Stomach smooth muscle (tissue), 2 donors: ENCODE measurements around the gene ARHGEF28.

ENCODE experiments used
- H3K27ac ChIP-seq: one replicate; pipeline ENCODE4 v1.7.0; 2013; ENCODE audit warnings: mild to moderate bottlenecking, low read length, inconsistent platforms
- H3K27me3 ChIP-seq, 2 donors: one replicate each; pipeline ENCODE4 v1.7.0; 2013; ENCODE audit warnings: low read length in 2 of 2; ENCODE audit not compliant: insufficient read depth in 2 of 2, control insufficient read depth in 1 of 2
- H3K36me3 ChIP-seq, 2 donors: one replicate each; pipeline ENCODE4 v1.7.0; 2013; ENCODE audit warnings: low read length in 2 of 2; ENCODE audit not compliant: control insufficient read depth in 2 of 2, insufficient read depth in 2 of 2
- H3K4me1 ChIP-seq: one replicate; pipeline ENCODE4 v1.7.0; 2013; ENCODE audit warnings: low read length; ENCODE audit not compliant: control insufficient read depth, insufficient read depth
- H3K4me3 ChIP-seq, 2 donors: one replicate each; pipeline ENCODE4 v1.7.0; 2013; ENCODE audit warnings: low read length in 2 of 2
- H3K9ac ChIP-seq, 2 donors: one replicate each; pipeline ENCODE4 v1.7.0; 2013; ENCODE audit warnings: low read length in 2 of 2, mild to moderate bottlenecking in 1 of 2
- H3K9me3 ChIP-seq, 2 donors: one replicate each; pipeline ENCODE4 v1.7.0; 2013; ENCODE audit warnings: low read length in 2 of 2; ENCODE audit not compliant: control insufficient read depth in 2 of 2
- donor health status: healthy.
- donor health status: Pancreatic carcinoma.

Gene ARHGEF28

DNA sequence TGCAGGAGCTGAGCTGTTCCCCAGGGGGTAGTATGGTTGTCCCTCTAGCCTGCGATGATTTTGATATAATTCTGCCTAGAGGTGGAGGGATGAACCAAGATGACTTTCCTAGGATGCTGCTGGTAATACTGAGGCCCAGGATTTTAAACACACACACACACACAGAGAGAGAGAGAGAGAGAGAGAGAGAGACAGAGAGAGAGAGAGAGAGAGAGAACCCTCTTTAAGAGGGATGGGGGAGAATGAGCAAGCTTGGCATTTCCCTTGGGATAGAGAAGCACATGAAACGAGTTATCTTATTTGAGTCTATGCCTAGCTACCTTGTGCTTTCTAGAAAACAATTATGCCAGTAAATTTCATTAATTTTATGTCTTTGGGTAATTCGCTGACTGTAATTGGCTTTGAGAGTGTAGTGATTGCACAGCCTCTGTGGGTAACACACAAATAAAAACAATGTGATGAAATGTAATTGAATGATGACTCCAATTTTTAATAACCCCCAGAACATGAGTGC is 338.4 kb downstream of the ARHGEF28 start:
- no peak overlapping the region for H3K27ac ChIP-seq
- H3K4me1 ChIP-seq: no peaks in the 10 kb centered on the region
- H3K9ac ChIP-seq: no peak overlapping the region

DNA sequence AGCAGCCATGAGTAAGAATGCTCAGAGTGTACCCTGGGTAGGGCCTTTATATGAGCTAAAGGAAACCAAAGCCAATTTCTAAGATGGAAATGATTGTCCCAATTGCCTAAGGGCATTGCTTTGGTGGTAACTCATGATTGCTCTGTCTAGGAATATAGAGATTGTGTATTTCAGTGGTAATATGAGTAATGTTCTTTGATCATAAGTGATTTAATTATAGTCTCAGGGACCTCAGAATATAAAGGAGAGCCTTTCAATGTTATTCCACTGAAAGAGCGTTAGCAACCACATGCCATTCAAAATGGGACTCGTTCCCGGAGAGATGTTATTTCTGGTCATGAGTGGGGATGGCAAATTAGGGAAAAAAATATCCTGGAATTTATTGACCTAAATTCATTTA is 340.5 kb downstream of the ARHGEF28 start:
- Histone ChIP-seq H3K4me3 (no peak overlapping the region), H3K27ac (no peak overlapping the region), H3K4me1 (no peaks in the 10 kb centered on the region), H3K9me3 (no peaks in the 10 kb centered on the region), H3K36me3 (no peaks in the 10 kb centered on the region), H3K27me3 (no peaks in the 10 kb centered on the region), H3K9ac (no peak overlapping the region)

More for the DNA sequence above, 338.4 kb downstream of the ARHGEF28 start:
- no peaks in the 10 kb centered on the region for H3K36me3 ChIP-seq
- no peak overlapping the region for H3K4me3 ChIP-seq
- H3K27me3 ChIP-seq: no peaks in the 10 kb centered on the region
- no peaks in the 10 kb centered on the region for H3K9me3 ChIP-seq

- H3K36me3 ChIP-seq: no peaks in the 10 kb centered on the region
- H3K4me1 ChIP-seq: no peaks in the 10 kb centered on the region
- H3K27me3 ChIP-seq: no peaks in the 10 kb centered on the region
- H3K27ac ChIP-seq: no peak overlapping the region
- H3K9ac ChIP-seq: no peak overlapping the region
- no peak overlapping the region for H3K4me3 ChIP-seq
- H3K9me3 ChIP-seq: no peaks in the 10 kb centered on the region
These were observed 341.4 kb downstream of the ARHGEF28 start for GRCh38 chr5:73967347-73967746.

DNA sequence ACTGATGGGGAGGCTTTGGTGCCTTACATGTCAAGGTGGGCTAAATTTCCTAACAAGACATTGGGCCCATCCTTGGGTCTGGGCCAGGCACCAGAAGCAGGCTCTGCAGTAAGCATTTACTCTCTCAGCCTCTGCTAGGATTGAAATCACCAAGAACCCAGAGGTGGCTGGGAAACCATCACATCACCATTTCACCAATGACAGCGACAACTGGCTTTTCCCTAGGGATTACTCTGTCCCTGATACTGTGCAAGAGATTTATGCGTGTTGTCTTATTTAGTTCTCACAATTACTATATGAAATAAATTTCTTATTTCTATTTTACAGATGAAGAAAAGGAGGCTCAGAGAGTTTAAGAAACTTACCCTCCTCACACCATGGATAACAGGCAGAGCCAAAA is 342.2 kb downstream of the ARHGEF28 start:
- Histone ChIP-seq H3K9me3 (no peaks in the 10 kb centered on the region), H3K4me3 (no peak overlapping the region), H3K4me1 (no peaks in the 10 kb centered on the region), H3K9ac (no peak overlapping the region), H3K36me3 (no peaks in the 10 kb centered on the region), H3K27ac (no peak overlapping the region), H3K27me3 (no peaks in the 10 kb centered on the region)

DNA sequence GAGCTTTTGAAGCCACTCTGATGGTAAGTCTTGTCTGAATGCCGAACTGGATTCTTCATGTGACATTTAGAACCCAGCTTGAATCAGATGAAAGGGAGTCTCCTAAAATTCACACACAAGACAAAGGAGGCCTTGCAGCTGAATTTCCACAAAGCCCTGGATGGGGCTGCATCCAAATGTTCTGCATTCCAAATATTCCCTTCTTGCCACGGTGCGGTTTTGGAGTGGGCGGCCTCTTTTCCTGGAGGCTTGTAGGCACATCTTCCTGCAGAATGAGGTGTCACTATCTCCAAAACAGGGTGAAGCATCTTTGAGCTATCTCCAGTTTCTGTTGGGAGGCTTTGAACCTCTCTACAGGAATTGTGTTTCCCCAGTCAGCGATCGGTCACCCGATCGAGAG is 342.7 kb downstream of the ARHGEF28 start:
- Histone ChIP-seq H3K4me3 (no peak overlapping the region), H3K27me3 (no peaks in the 10 kb centered on the region), H3K9me3 (no peaks in the 10 kb centered on the region), H3K4me1 (no peaks in the 10 kb centered on the region), H3K9ac (no peak overlapping the region), H3K27ac (no peak overlapping the region), H3K36me3 (no peaks in the 10 kb centered on the region)

DNA sequence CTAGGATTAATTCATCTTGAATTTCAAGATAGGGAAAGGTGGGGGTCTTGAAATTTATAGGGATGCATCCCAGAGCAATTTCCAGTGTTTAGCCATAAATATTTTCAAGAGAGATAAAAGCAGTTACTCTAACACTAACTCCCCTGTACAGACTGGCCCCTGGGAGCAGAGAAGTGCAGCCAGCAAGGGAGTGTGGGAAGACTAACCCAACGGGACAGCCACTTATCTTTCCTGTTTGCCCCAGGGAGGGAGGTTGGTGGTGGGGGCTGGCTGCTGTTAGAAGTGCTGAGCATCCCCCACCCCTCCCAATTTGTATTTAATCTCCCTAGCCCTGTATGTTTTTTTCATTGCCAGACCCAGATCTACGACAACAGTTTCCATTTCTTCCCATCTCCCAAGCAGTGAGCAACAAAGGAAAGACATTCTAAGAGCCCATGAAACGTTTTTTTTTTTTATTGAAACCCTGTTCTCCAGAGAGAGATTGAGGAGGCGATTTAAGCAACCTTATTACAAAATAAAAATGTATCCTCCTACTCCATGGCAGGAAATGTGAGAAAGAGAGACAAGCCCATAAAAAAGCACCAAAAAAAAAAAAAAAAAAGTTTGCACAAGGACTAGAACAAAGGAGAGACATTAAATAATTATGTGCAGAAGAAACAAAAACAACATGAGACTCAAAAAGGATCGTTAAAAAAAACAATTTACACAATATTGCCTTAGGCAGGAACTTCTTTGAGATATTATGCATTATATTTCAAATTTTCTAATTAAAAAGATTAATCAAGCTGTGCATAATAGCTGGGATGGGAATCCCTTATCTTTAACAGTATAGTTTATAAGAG is 343.4 kb downstream of the ARHGEF28 start:
- Histone ChIP-seq H3K36me3 (no peaks in the 10 kb centered on the region), H3K4me3 (no peak overlapping the region), H3K27me3 (no peaks in the 10 kb centered on the region), H3K9me3 (no peaks in the 10 kb centered on the region), H3K27ac (no peak overlapping the region), H3K9ac (no peak overlapping the region), H3K4me1 (no peaks in the 10 kb centered on the region)

DNA sequence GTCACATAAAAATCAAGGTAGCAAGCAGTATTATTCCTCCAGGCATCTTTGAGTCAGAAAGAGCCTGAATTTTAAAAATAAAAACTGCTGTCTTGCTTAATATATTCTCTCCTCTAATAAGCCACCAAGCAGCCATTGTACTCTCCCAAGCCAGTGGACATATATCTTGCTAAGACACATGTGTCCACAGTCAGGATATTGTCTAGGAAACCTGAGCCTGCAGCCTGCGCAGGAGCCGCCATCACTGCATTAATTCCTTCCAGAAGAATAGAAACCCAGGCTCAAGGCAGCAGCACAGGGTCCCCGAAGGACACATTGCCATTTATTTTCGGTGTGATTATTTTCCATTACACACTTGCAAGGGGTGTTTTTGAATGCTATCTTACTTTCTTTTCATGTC is 345.3 kb downstream of the ARHGEF28 start:
- no peaks in the 10 kb centered on the region for H3K9me3 ChIP-seq
- H3K4me1 ChIP-seq: peaks cover 5% of the 10 kb centered on the region
- no peaks in the 10 kb centered on the region for H3K27me3 ChIP-seq
- H3K9ac ChIP-seq: no peak overlapping the region
- H3K27ac ChIP-seq: no peak overlapping the region
- H3K4me3 ChIP-seq: no peak overlapping the region
- no peaks in the 10 kb centered on the region for H3K36me3 ChIP-seq

GRCh38 chr5:73973135-73973534 is 347.1 kb downstream of the ARHGEF28 start:
- Histone ChIP-seq H3K27ac (no peak overlapping the region), H3K27me3 (no peaks in the 10 kb centered on the region), H3K4me1 (peaks cover 5% of the 10 kb centered on the region), H3K36me3 (no peaks in the 10 kb centered on the region), H3K9ac (no peak overlapping the region), H3K4me3 (no peak overlapping the region), H3K9me3 (no peaks in the 10 kb centered on the region)

DNA sequence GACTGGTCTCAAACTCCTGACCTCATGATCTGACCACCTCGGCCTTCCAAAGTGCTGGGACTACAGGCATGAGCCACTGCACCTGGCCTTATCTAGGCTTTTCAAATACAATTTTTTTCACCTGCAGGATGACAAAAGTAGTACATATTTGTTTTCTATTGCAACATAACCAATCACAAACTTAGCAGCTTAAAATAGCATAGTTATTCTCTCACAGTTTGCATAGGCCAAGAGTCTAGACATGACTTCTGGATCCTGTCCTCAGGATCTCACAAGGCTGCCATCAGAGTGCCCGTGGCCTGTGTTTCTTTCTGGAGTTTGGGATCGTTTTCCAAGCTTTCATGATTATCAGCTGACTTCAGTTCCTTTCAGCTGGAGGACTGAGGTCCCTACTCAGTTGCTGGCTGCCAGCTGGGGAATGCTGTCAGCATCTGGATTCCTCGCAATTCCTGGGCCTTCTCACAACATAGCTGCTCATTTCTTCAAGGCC is 348.9 kb downstream of the ARHGEF28 start:
- no peak overlapping the region for H3K27ac ChIP-seq

DNA sequence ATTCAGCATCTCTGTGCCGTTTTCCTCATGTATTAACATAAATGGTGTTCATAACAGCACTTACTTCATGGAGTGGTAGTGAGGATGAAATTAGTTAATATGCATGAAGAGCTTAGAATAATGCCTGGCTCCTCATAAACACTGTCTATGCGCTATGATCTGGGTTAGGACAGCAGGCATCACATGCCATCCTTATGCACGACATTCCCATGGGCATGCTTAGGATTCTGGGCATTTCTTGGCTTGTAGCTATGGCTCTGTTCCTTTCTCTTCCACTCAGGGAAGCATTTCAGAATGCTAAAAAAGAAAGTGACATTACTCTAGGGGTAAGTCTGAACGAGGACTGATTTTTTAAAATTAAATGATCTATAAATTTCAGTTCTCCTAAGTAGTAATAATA is 349.8 kb downstream of the ARHGEF28 start:
- peaks cover 5% of the 10 kb centered on the region for H3K4me1 ChIP-seq
- no peaks in the 10 kb centered on the region for H3K27me3 ChIP-seq
- H3K9me3 ChIP-seq: no peaks in the 10 kb centered on the region
- H3K36me3 ChIP-seq: no peaks in the 10 kb centered on the region
- no peak overlapping the region for H3K9ac ChIP-seq
- no peak overlapping the region for H3K27ac ChIP-seq
- no peak overlapping the region for H3K4me3 ChIP-seq

More for the DNA sequence above, 348.9 kb downstream of the ARHGEF28 start:
- no peaks in the 10 kb centered on the region for H3K27me3 ChIP-seq
- H3K4me1 ChIP-seq: peaks cover 5% of the 10 kb centered on the region
- no peak overlapping the region for H3K9ac ChIP-seq
- no peak overlapping the region for H3K4me3 ChIP-seq
- H3K9me3 ChIP-seq: no peaks in the 10 kb centered on the region
- H3K36me3 ChIP-seq: no peaks in the 10 kb centered on the region

DNA sequence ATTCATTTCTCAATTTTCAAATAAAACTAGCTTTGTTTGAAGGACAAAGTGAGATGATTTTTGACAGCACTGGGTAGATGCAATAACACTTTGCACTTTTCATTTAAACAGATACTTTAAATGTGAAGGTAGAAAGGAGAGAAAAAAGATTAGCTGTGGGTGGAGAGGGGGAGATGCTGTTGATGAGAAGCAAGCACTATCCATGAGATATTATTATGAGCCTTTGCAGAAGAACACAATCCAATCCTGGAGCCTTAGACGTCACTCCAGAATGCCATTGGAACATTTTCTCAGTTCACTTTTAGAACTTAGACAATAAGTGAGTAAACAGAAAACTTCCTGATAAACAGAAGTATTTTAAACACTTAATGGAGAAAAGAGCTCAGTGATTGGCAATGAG is 351.1 kb downstream of the ARHGEF28 start:
- peaks cover 5% of the 10 kb centered on the region for H3K4me1 ChIP-seq
- H3K36me3 ChIP-seq: no peaks in the 10 kb centered on the region
- no peaks in the 10 kb centered on the region for H3K27me3 ChIP-seq
- H3K9me3 ChIP-seq: no peaks in the 10 kb centered on the region
- H3K4me3 ChIP-seq: no peak overlapping the region
- H3K27ac ChIP-seq: no peak overlapping the region
- H3K9ac ChIP-seq: no peak overlapping the region
